Measurements from ENCODE around the gene AKIRIN1.

- TF ChIP-seq CTCF (conservative IDR thresholded peaks at IDR 0.05) (no peak), EZH2 (IDR thresholded peaks at IDR 0.05; ENCODE audit: low read depth) (no peak)
These were observed 49.5 kb upstream of the AKIRIN1 start, which contains the start of gene RHBDL2 for GRCh38 chr1:38941527-38942019.

Data from PC-9 (cell line).